ENCODE results near the gene LAPTM5. TPM values are rescaled to one million over a fixed set of nuclear protein-coding genes. Genes with fewer than 3 reads are reported as not detected.

The LAPTM5 gene
- total and polyA plus RNA-seq, 2 of the 8 experiments (the other 6 are each of a cell fraction or from before 2014, with no cell fraction given) = 0.37 to 1.4 TPM

DNA sequence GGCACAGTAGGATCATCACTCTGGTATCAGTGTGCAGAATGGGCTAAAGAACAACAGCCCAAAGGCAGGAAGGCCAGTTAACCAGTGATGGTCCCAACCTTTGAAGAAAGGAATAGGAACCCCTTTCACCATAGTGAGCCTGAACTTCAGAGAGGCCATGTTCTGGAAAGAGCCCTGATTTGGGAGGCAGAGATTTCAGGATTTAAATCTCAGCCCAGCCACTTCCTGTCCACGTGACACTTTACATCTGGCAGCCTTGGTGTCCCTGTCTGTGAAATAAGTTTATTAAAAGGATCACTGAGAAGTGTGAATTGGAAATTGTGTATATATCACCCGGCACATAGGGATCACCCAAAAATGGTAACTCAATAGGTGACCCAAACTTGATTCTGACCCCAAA, 47.2 kb downstream of the LAPTM5 start:
- no peak overlapping the region for H3K23ac ChIP-seq (ENCODE audit: insufficient read length)
- no peak overlapping the region for H2BK120ac ChIP-seq (replicated peaks; ENCODE audit: low read depth, low read length)
- peaks cover 5% of the 10 kb centered on the region; the same call in 1 of the 2 replicates for H3K23me2 ChIP-seq (ENCODE audit: low read depth, low read length)
- no peak overlapping the region for H4K5ac ChIP-seq (ENCODE audit: insufficient read length, low read depth, low read length)
- no peak overlapping the region for H3K56ac ChIP-seq (replicated peaks; ENCODE audit: insufficient read length, low read depth, low read length)
- no peaks in the 10 kb centered on the region for H3K27me3 ChIP-seq (replicated peaks in 1 of 4; ENCODE audit: control insufficient read depth in 3 of 4, extremely low read depth in 1 of 4, insufficient read depth in 3 of 4, low read length in 3 of 4)
- no peak overlapping the region for H3K9ac ChIP-seq (replicated peaks in 1 of 4; ENCODE audit: extremely low read depth in 1 of 4, low read depth in 3 of 4, low read length in 3 of 4)
- no peak overlapping the region for H2BK15ac ChIP-seq (ENCODE audit: low read length)
- DNase-seq (ENCODE audit: low read depth in 1 of 2, low spot score in 2 of 2) = no peak
- H2BK20ac ChIP-seq (ENCODE audit: low read length) = no peak overlapping the region
- no peak overlapping the region for H2AFZ ChIP-seq (ENCODE audit: low read length)
- no peak overlapping the region for H3K14ac ChIP-seq (ENCODE audit: insufficient read length)
- H2BK5ac ChIP-seq (ENCODE audit: low read depth, low read length) = no peak overlapping the region
- no peak overlapping the region for H2AK5ac ChIP-seq (ENCODE audit: low read depth, low read length)
- no peak overlapping the region for H3K4me2 ChIP-seq (ENCODE audit: insufficient read depth in 1 of 2, low read depth in 2 of 2, low read length in 2 of 2)
- H3K18ac ChIP-seq (ENCODE audit: extremely low read depth, low read length) = no peak overlapping the region
- H3K27ac ChIP-seq (ENCODE audit: low read depth, low read length) = no peak overlapping the region
- no peak overlapping the region for H3K4me3 ChIP-seq (ENCODE audit: extremely low read depth in 1 of 4, insufficient read depth in 2 of 4, low read depth in 3 of 4, low read length in 4 of 4)
- FAIRE-seq = no peak
- H3K79me2 ChIP-seq (ENCODE audit: control insufficient read depth in 1 of 2, insufficient read depth in 2 of 2, low read length in 2 of 2) = no peaks in the 10 kb centered on the region
- H4K20me1 ChIP-seq (replicated peaks in 1 of 2; ENCODE audit: control insufficient read depth in 1 of 2, insufficient read depth in 2 of 2, low read length in 2 of 2) = no peaks in the 10 kb centered on the region
- H3K4me1 ChIP-seq (replicated peaks in 1 of 4; ENCODE audit: control insufficient read depth in 3 of 4, insufficient read depth in 4 of 4, low read length in 3 of 4) = peaks cover 0 to 3% (median under 1%) of the 10 kb centered on the region in 4 experiments; a peak in 4 of 7 replicates
- 86% methylated on average over 2 of the region's 2 CpGs; no CpG with 5 or more reads in 1 of the 2 experiments for WGBS, 2 experiments (ENCODE audit: extremely low coverage in 1 of 2, insufficient coverage in 1 of 2, insufficient read length in 1 of 2, insufficient replicate concordance in 2 of 2, low coverage in 1 of 2, low lambda C conversion rate in 2 of 2, missing lambda C conversion rate in 1 of 2)
- peaks cover 0 to 3% of the 10 kb centered on the region in 2 experiments; a peak in 2 of 4 replicates for H3K9me3 ChIP-seq (ENCODE audit: insufficient read depth in 2 of 2, low read depth in 1 of 2, low read length in 1 of 2)
- H2BK12ac ChIP-seq (ENCODE audit: low read depth, low read length) = no peak overlapping the region
- H3K4ac ChIP-seq (replicated peaks; ENCODE audit: insufficient read length, low read depth, low read length) = no peak overlapping the region
- ChIA-PET CTCF (ENCODE audit: partially characterized antibody) (no interaction called here), POLR2A (ENCODE audit: partially characterized antibody) (no interaction called here)
- no peaks in the 10 kb centered on the region for H3K79me1 ChIP-seq (ENCODE audit: low read depth, low read length)
- H4K8ac ChIP-seq (ENCODE audit: extremely low read depth, insufficient read depth, low read length) = no peak overlapping the region
- H3K36me3 ChIP-seq (ENCODE audit: control insufficient read depth in 2 of 4, insufficient read depth in 4 of 4, low read length in 3 of 4) = no peaks in the 10 kb centered on the region
- H4K91ac ChIP-seq (replicated peaks; ENCODE audit: insufficient read length, low read length) = no peak overlapping the region
- TF ChIP-seq YY1 (IDR thresholded peaks at IDR 0.05; ENCODE audit: low read depth, low read length) = no peak
- TF ChIP-seq KDM1A (IDR thresholded peaks at IDR 0.05; ENCODE audit: borderline replicate concordance, low read length) = no peak
- no peak for TF ChIP-seq GTF2F1 (IDR thresholded peaks at IDR 0.05; ENCODE audit: borderline replicate concordance, low read depth, low read length)
- TF ChIP-seq RBBP5 (IDR thresholded peaks at IDR 0.05; ENCODE audit: borderline replicate concordance, low read depth, low read length) = no peak
- TF ChIP-seq SAP30 (IDR thresholded peaks at IDR 0.05; ENCODE audit: insufficient read depth, insufficient replicate concordance, low read length) = no peak
